Measurements from ENCODE around the gene BANK1.

DNA sequence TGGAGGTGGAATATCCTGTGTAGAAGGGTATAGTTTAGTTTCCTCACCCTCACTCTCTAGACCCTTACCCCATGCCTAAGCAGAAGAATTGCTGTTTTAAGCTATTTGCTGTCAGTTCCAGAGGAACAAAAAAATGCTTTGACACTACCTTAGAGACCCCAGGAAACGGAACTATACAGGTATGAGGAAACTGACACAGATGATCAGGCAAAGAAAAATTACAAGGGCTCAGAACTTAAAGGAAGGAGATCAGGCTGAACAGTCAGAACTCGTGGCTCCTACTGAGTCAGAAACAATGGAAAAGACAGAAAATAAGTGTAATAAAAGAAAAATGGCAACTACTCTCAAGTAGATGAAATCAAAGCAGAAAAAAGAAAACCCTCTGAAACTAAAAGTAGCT lies 65.6 kb downstream of the BANK1 start:
- TF ChIP-seq POLR2A (IDR thresholded peaks at IDR 0.05; ENCODE audit: low read length) (no peak), GATA1 (IDR thresholded peaks at IDR 0.05; ENCODE audit: low read depth, low read length) (no peak)
